ENCODE data around the gene NYNRIN.

NYNRIN gene

DNA sequence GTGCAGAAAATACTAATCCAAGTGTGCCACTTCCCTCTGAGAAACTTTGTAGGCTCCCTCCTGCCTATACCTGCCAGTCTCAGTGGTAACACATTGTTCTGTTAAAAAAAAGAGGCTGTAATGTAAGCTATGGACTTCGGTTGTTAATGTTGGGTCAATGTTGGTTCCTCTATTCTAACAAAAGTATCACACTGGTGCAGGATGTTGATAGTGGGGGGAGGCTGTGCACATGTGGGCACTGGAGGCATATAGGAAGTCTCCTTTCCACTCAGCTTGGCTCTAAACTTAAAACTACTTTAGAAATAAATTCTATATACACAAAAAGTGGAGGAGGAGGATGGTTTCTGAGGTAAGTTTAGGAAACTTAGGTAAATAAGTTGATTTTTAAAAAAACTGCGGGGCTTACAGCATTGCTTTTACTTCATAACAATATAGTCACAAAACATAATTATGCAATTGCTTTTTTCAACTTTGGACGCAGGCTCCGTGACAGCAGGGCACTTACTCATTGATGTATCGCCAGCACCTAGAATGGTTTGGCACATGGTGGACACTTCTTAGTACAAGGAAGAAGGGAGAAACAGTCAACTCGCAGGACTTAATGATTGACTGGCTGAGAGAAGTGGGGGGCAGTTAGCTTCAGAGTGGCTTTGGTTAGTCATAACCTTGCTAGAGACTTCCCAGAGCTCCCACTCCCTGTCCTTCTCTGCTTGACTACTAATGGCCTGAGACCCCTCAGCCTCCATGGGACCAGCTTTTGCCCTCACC, 7.9 kb upstream of the NYNRIN start:
- DNase-seq (ENCODE audit: low read depth, low spot score), result no peak

DNA sequence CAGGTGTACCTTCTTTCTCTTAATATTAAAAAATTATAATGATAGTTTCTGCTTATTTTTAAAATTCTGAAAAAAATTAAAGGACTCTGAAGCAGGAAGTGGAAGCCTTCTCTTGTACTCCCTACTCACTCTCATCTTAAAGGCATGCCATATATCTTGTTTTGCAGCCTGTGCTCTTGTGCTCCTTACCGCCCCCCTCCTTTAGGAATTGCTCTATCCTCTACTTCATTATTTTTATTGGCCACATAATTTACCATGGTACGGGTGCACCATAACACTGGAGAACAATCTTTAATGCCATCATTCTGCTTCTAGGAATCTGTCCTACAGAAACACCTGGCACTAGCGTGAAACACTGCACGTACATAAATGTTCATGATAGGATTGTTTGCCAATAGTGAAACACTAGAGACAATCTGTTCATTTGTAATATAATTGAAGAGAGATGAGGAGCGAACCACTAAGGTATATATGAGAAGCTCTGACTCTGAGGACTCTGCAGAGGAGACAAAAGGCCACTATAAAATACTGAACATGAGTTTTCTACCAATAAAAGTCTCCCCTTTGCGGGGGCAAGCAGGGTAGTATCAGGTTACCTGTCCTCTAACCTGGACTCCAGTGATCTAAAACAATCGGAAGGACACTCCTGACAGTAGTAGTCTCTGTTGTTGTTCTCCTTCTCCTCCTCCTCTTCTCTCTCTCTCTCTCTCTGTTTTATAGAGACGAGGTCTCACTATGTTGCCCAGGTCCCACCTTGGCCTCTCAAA, 6.3 kb upstream of the NYNRIN start:
- DNase-seq (ENCODE audit: low read depth, low spot score), result no peak

DNA sequence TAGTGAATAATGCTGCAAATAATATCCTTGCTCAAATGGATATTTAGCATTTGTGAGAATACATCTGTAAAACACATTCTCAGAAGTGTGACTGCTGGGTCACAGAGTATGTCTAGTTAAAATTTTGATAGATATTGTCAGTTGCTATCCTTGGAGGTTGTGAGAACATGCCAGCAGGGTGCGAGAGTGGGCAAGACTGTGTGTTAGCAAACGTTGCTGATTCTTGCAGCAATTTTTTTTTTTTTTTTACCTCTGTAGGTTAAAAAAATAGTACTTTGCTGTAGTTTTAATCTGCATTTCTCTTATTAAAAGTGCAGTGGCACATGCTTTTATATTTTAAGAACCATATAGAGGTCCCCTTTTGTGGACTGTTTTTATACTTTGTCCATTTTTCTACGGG, 4.5 kb upstream of the NYNRIN start:
- DNase-seq (ENCODE audit: low read depth, low spot score), result no peak

DNA sequence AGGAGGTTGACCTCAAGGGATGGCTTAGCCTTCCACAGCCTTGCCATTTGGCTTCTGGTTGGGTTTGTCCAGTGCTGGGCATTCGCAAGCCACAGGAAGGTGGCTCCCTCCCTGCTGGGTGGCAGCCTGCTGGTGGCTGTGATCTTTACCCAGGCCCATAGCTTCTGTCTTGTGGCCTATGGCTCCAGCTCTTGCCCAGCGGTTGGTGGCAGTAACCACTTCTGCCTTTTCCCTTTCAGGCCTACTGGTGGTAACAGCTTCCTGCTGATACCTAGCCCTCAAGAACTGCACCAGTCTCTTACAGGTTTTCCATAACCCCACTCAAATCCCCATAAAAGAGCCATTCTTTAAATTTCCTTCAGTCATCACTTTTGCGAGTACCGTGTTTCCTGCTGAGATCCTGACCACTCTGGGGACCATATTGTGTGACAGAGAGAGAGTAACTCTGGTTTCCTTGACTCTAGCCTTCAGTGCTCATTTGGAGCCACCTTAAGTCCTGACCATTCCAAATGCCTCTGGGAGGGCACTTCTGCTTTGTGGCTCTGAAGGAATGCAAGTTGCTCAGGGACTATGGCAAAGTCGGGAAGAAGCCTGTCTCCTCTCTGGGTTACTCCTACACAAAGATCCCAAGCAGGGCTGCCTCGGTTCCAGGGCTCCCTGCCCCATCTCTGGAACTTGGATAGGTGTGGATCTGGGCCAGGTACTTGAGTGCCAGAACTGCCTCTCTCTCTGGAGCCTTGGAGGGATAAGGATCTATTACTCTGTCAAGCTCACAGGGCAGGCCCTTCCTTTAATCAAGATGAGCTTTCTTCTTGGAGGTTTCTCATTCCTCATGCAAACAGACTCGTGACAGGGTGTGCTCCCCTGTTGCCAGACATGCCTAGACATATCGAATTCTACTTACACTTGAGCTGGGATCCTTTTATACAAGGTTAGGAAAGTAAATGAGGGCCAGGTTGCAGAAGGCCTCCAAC, 2.9 kb upstream of the NYNRIN start:
- no peak for DNase-seq (ENCODE audit: low read depth, low spot score)

GRCh38 chr14:24397639-24398292, 1.0 kb upstream of the NYNRIN start:
- DNase-seq (ENCODE audit: low read depth, low spot score), result no peak

GRCh38 chr14:24398293-24398652, 530 bp upstream of the NYNRIN start:
- DNase-seq (ENCODE audit: low read depth, low spot score), result no peak

DNA sequence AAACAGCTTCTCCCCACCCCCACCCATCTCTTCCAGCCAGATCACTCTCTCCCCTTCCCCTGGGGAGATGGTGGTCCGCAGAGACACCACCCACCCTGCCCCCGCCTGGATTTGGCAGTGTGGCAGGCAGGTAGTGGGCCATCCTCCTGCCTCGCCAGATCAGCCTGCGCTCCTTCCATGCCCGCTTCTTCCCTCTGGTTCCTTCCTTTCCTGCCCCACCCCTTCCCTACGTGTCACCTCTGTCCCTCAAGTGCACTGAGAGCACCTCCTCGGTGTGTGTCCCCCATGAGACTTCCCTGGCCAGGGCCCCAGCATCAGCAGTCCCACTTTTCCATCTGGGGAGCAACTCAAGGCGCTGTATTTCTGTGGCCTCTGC, 632 bp downstream of the NYNRIN start:
- no peak for DNase-seq (ENCODE audit: low read depth, low spot score)

GRCh38 chr14:24399999-24400718, 1.4 kb downstream of the NYNRIN start:
- no peak for DNase-seq (ENCODE audit: low read depth, low spot score)

DNA sequence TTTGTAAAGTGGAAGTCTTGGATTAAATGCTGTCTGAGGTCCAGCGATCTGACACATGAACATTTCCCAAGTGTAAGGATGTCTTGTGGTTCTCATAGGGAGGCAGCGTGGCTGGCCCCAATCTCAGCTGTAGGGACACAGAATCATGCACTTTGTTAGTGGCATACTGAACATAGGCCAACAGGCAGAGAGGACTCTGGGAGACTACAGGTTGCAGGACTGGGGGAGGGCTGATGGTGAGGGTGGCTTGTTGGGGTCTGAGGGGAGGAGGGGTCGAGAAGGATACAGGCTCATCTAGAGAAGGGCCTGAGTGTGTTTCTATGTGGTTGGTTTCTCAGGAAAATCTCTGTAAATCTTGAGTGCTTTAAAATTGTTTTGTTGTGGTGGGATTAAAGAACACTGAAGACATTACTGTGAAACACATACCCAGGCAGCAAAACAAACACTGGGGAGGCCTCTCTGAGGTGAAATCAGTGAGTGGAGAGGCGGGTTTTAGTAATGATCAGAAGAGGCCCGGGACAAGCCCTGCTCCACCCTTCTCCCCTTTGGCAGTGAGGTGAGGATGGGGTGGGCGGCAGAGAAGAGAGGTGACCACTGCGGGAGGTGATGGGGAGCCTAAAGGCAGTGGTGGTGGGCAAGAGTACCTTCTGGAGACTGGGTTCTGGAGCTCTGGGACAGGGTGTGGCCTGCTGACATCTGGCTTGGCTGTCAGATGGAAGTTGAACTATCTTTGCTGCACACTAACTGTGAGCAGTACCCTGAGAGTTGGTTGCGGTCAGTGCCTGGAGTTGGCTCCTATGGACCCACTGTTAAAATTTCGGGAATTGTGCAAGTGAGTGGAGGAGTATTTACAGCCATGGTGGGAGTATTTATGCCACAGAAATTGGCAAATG, 3.3 kb downstream of the NYNRIN start:
- DNase-seq (ENCODE audit: low read depth, low spot score), result no peak

- DNase-seq (ENCODE audit: low read depth, low spot score), result no peak
Observed at GRCh38 chr14:24403294-24403998, 4.6 kb downstream of the NYNRIN start.

DNA sequence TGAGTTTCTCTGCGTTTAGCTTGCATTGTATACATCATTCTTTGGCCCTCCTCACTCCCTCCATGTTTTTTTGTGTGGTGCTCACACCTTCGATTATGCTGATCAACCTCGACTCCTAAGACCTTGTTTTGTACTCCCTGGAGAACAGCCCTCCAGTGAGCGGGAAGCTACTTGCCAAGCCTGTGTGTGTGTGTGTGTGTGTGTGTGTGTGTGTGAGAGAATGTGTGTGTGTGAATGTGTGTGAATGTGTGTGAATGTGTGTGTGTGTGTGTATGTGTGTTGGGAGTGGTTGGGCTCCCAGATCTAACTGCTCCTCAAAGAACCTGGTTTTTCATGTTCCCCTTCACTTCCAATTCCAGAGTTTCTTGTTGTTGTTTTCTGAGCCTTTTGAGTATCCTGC, 6.0 kb downstream of the NYNRIN start:
- DNase-seq (ENCODE audit: low read depth, low spot score), result no peak

DNA sequence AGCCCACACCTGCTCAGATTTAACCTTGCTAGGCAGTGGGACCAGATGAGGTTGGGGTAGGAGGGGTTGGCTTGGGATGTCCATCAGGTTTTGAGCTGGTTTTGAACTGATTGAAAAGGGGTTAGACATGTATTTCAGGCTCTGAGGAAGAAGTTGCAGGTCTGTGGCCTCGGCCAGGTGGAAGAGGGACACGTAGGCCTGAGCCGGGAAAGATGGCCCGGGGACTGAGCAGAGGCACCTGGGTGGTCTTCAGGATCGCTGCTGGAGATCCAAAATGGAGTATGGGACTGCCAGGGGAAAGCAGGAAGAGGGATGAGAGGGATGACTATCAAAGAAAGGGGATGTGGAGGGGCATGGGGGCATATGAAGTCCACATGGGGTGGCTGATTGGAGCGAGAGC, 7.6 kb downstream of the NYNRIN start:
- no peak for DNase-seq (ENCODE audit: low read depth, low spot score)

DNA sequence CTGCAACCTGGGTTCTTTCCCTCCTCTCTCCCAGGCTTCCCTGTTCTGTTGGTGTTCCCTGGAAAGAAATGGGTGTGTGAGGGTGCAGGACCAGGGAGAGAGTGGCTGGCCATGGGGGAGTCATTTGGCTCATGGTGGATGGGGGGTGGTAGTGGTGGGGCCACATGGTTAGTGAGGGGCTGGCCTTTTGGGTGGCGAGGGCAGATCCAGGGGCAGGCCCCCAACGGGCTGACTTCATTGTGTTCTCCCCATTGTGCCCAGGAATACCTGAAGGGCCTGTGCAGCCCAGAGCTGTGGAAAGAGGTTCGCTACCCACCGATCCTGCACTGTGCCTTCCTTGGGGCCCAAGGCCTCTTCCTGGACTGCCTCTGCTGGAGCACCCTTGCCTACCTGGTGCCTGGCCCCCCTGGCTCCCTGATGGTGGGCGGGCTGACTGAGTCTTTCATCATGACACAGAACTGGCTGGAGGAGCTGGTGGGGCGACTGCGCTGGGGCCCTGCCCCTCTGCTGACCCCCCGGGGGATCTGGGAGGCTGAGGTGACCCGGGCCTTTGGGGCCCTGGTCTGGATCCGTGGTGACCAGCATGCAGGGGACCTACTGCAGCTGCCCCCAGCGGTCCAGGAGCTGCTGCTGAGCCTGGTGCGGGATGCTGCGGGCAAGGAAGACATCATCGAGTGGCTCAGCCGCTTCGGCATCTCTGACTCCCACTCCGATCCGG, 9.0 kb downstream of the NYNRIN start:
- DNase-seq (ENCODE audit: low read depth, low spot score), result no peak

GRCh38 chr14:24408764-24409163, 10.0 kb downstream of the NYNRIN start:
- DNase-seq (ENCODE audit: low read depth, low spot score), result no peak

GRCh38 chr14:24409192-24409591, 10.4 kb downstream of the NYNRIN start:
- no peak for DNase-seq (ENCODE audit: low read depth, low spot score)

DNA sequence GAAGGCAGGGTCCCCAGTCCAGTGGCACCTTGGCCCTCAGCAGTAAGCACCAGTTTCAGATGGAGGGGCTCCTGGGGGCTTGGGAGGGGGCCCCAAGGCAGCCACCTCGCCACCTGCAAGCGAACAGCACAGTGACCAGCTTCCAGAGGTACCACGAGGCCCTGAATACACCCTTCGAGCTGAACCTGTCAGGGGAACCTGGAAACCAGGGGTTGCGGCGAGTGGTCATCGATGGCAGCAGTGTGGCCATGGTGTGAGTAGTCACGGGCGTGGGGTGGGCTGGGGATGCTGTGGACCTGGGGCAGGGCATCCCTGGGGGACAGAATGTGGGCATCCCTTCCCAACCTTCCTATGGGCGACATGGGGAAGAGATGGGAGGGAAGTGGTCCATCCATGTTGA, 11.2 kb downstream of the NYNRIN start:
- no peak for DNase-seq (ENCODE audit: low read depth, low spot score)

DNA sequence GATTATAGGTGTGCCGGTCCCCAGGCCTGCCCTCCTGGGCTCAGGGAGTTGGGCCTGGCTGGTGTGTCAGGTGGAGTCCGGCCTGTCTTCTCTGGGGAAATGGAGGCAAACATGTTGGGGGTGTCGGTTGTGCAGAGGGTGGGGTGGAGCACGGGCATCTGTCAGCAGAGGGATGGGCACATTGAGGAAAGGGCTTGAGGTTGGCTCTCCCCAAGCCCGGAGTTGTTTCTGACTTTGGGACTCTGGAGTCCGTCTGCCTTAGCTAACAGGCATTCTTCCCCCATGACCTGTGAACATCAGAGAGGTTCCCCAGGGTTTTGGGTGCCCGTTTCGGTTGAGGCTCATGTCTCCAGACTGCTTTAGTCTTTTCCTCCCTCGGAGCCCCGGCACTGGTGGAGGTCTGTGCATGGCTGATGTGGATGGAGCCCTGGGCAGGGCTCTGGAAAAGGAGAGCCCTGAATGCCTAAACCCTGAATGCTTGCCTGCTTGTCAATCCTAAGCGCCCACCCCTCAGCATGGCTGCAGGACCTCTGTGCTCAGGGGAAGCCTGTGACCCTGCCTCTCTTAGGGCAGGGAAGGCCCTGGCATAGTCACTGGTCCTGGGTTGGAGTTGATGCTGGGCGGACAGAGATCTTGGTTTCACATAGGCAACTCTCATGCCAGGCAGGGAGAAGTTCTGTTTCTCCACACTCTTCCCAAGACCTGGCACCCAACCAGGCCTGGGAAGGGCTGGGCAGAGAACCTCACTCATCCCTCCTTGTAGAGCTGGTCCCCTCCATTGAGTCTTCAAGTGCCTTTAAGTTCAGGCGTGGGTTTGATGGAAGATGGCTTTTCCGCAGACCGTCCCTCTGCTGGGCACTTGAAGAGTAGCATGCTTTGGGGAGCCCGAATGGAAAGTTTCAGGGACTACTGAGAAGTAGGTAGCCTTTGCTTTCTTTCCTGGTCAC, 12.9 kb downstream of the NYNRIN start:
- no peak for DNase-seq (ENCODE audit: low read depth, low spot score)

GRCh38 chr14:24414077-24414476, 15.3 kb downstream of the NYNRIN start:
- DNase-seq (ENCODE audit: low read depth, low spot score), result no peak
